Panc1 (cell line): Measurements from ENCODE around the gene GNAZ. TPM values are rescaled to one million over a fixed set of nuclear protein-coding genes. Genes with fewer than 3 reads are reported as not detected.

Source experiments
- ATAC-seq: fragments of 200-7000 bp; cut with Tn5 transposase; 2 replicates; pipeline ENCODE4 v1.9.1; 2020; ENCODE audit warnings: mild to moderate bottlenecking, moderate library complexity
- BruUV-seq: library from RNA; stranded (reverse); fragments of 400-500 nt; replicated peaks from 2 replicates; lab custom pipeline; 2021; lab: Mats Ljungman, UMichigan
- CTCF ChIA-PET: fragments of 300-600 bp; sonication (Branson Sonifier 250); formaldehyde crosslinking; loops from one replicate; lab custom pipeline; 2022; ENCODE audit warnings: antibody characterized with exemption; lab: Charles Lee
- POLR2A ChIA-PET: fragments of 300-600 bp; sonication (Branson Sonifier 250); formaldehyde crosslinking; loops from one replicate; lab custom pipeline; 2022; ENCODE audit warnings: antibody characterized with exemption; lab: Charles Lee
- DNase-seq: peaks from one replicate; pipeline ENCODE4 v3.0.0-alpha.2; 2010; ENCODE audit warnings: low read depth, low spot score
- H3K27ac ChIP-seq: 2 replicates; pipeline ENCODE4 v1.5.1; 2011; ENCODE audit warnings: mild to moderate bottlenecking, low read length, inconsistent platforms
- H3K27me3 ChIP-seq: fragments of 200-500 bp; sonication (Bioruptor generic); 2 replicates; pipeline ENCODE4 v1.6.0; 2014; ENCODE audit warnings: low read length, inconsistent platforms; ENCODE audit not compliant: control insufficient read depth, insufficient read depth
- H3K36me3 ChIP-seq: fragments of 200-500 bp; sonication (Bioruptor generic); 2 replicates; pipeline ENCODE4 v1.5.1; 2014; ENCODE audit warnings: inconsistent platforms, mild to moderate bottlenecking, low read length, moderate library complexity; ENCODE audit not compliant: control insufficient read depth, insufficient read depth
- H3K4me1 ChIP-seq: 2 replicates; pipeline ENCODE4 v1.5.1; 2011; ENCODE audit warnings: inconsistent platforms, mild to moderate bottlenecking, low read length, moderate library complexity; ENCODE audit not compliant: control insufficient read depth, insufficient read depth
- H3K4me3 ChIP-seq, 2 experiments: 2 replicates each; pipeline ENCODE4 v1.5.1; 2011 to 2012; ENCODE audit warnings: low read depth in 2 of 2, low read length in 2 of 2, mild to moderate bottlenecking in 2 of 2, inconsistent platforms in 1 of 2, moderate library complexity in 1 of 2
- H3K9me3 ChIP-seq: fragments of 200-500 bp; sonication (Bioruptor generic); 2 replicates; pipeline ENCODE4 v1.5.1; 2014; ENCODE audit warnings: low read depth, mild to moderate bottlenecking, inconsistent platforms, low read length, moderate library complexity; ENCODE audit not compliant: control insufficient read depth, insufficient read depth
- POLR2AphosphoS5 ChIP-seq: IDR thresholded peaks from 2 replicates; pipeline ENCODE4 v1.6.1; 2012; ENCODE audit warnings: mild to moderate bottlenecking, low read depth, low read length, moderate library complexity
- REST ChIP-seq, 2 experiments: IDR thresholded peaks; 2 replicates each; pipeline ENCODE4 v1.6.1; 2011 to 2012; ENCODE audit warnings: low read depth in 2 of 2, control low read depth in 1 of 2, low read length in 1 of 2, mild to moderate bottlenecking in 1 of 2, moderate library complexity in 1 of 2; ENCODE audit not compliant: insufficient read depth in 1 of 2
- SIN3A ChIP-seq: IDR thresholded peaks from 2 replicates; pipeline ENCODE4 v1.6.1; 2012; ENCODE audit warnings: low read depth, mild to moderate bottlenecking, low read length, moderate library complexity, borderline replicate concordance; ENCODE audit not compliant: insufficient read depth
- TCF7L2 ChIP-seq: IDR thresholded peaks from 2 replicates; pipeline ENCODE4 v1.6.1; 2011; ENCODE audit warnings: mild to moderate bottlenecking, low read depth, low read length, inconsistent platforms
- in situ Hi-C: cut with HindIII; loops from 2 replicates; pipeline ENCODE4 v1.10.0; 2016; ENCODE audit warnings: low sequenced_read_pairs, low pct_unique_long_range_greater_than_20kb
- intact Hi-C: fragments of 100-400 bp; cut with micrococcal nuclease; formaldehyde crosslinking; loops from one replicate; pipeline ENCODE4 v1.10.0; 2022; ENCODE audit not compliant: unreplicated experiment
- total RNA-seq: library from RNA; stranded (reverse); gene quantifications from one replicate; pipeline ENCODE4 v1.2.1, GENCODE V29; 2021; ENCODE audit not compliant: unreplicated experiment
- TF ChIP-seq, protein P1 (sequence below): fragments of 450-650 bp; IDR thresholded peaks from 2 replicates; pipeline ENCODE4 v1.5.1; 2017; ENCODE audit warnings: mild to moderate bottlenecking

The GNAZ gene
- total RNA-seq, 1 experiment from 2014 or later: 11.9 TPM

DNA sequence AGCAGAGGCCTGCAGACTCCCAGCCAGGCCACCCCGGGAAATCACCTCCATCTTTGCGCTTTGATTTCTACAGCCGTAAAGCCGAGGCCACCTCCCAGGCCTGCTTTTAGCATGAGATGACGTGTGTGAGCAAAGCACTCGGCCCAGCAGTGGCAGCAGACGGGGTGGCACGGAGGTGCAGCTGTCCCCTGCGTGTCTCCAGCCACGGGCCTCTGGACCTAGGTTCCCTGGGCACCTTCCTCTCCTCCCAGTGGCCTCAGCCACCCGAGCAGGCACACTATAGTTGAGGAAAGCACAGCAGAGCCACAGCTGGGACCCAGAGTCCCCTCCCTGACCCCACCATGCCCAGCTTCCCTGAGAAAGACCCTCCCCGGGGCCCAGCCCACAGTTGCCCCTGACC is 15.9 kb downstream of the GNAZ start:
- in situ Hi-C loops: no loop called here
- ATAC-seq (no peak), DNase-seq (no peak)
- ChIA-PET CTCF (no interaction called here), POLR2A (no interaction called here)
- TF ChIP-seq SIN3A (no peak), REST (IDR thresholded peaks at IDR 0.05; ENCODE audit: insufficient read depth in 1 of 2, low read depth in 2 of 2, low read length in 1 of 2) (no peak), TCF7L2 (no peak), POLR2AphosphoS5 (no peak)
- TF ChIP-seq, protein P1, sequence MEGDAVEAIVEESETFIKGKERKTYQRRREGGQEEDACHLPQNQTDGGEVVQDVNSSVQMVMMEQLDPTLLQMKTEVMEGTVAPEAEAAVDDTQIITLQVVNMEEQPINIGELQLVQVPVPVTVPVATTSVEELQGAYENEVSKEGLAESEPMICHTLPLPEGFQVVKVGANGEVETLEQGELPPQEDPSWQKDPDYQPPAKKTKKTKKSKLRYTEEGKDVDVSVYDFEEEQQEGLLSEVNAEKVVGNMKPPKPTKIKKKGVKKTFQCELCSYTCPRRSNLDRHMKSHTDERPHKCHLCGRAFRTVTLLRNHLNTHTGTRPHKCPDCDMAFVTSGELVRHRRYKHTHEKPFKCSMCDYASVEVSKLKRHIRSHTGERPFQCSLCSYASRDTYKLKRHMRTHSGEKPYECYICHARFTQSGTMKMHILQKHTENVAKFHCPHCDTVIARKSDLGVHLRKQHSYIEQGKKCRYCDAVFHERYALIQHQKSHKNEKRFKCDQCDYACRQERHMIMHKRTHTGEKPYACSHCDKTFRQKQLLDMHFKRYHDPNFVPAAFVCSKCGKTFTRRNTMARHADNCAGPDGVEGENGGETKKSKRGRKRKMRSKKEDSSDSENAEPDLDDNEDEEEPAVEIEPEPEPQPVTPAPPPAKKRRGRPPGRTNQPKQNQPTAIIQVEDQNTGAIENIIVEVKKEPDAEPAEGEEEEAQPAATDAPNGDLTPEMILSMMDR: no peak
- Histone ChIP-seq H3K36me3 (no peaks in the 10 kb centered on the region), H3K4me1 (no peaks in the 10 kb centered on the region), H3K9me3 (no peaks in the 10 kb centered on the region), H3K27ac (no peak overlapping the region), H3K4me3 (no peak overlapping the region), H3K27me3 (no peaks in the 10 kb centered on the region)
- BruUV-seq: no TSS peak
- intact Hi-C loops: no loop called here

DNA sequence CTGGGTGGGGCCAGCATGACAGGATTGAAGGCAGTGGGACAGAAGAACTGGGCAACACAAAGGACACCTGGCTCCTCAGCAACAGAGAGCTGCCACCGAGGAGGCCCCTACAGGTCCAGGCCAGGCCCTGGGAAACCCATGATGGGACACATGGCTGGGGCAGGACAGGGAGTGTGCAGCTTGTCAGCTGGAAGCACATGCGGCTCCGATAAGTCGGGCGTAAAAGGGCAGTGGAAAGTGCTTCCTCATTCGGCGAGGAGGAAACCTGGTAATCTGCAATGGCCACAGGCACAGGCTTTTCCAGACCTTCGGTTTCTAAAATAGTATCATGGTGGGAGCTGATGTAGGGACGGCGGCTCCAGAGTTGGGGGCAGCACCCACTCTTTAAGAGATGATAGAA is 16.5 kb downstream of the GNAZ start:
- ChIA-PET CTCF (no interaction called here), POLR2A (no interaction called here)
- H3K4me3 ChIP-seq: no peak overlapping the region
- H3K9me3 ChIP-seq: no peaks in the 10 kb centered on the region
- no peaks in the 10 kb centered on the region for H3K27me3 ChIP-seq
- no peaks in the 10 kb centered on the region for H3K4me1 ChIP-seq
- no peaks in the 10 kb centered on the region for H3K36me3 ChIP-seq
- no peak overlapping the region for H3K27ac ChIP-seq
- TF ChIP-seq TCF7L2 (no peak), REST (IDR thresholded peaks at IDR 0.05; ENCODE audit: insufficient read depth in 1 of 2, low read depth in 2 of 2, low read length in 1 of 2) (no peak), SIN3A (no peak), POLR2AphosphoS5 (no peak)
- TF ChIP-seq, protein P1: no peak
- no peak for DNase-seq
- intact Hi-C loops (no loop called here), in situ Hi-C loops (no loop called here)
- BruUV-seq: no TSS peak
- no peak for ATAC-seq
